GM19395 (cell line): ENCODE results near the gene KCTD13.
"Not testable (repeated sequence)": the region's sequence is repeated elsewhere in the genome, so short reads cannot be mapped to it uniquely, and the experiment has no call there.

Experiments used
- ATAC-seq: cut with Tn5 transposase; IDR thresholded peaks from one replicate; pipeline ENCODE4 v1.9.1; 2021; ENCODE audit warnings: mild to moderate bottlenecking, moderate library complexity; ENCODE audit not compliant: unreplicated experiment

The KCTD13 gene

GRCh38 chr16:29947897-29948296 is 21.9 kb upstream of the KCTD13 start:
- ATAC-seq = no peak

- ATAC-seq = no peak
These were observed 18.1 kb upstream of the KCTD13 start for GRCh38 chr16:29943846-29944799.

- ATAC-seq = no peak
These were observed 14.6 kb upstream of the KCTD13 start for GRCh38 chr16:29940656-29941055.

- ATAC-seq = not testable (repeated sequence)
These were observed 5.7 kb upstream of the KCTD13 start for GRCh38 chr16:29931750-29932149.

GRCh38 chr16:29927070-29927905 is 1.3 kb upstream of the KCTD13 start:
- no peak for ATAC-seq

- ATAC-seq = no peak
These were observed 656 bp upstream of the KCTD13 start for GRCh38 chr16:29926711-29927052.

- ATAC-seq = no peak
These were observed 795 bp downstream of the KCTD13 start for GRCh38 chr16:29925105-29925756.

GRCh38 chr16:29922986-29923501 is 3.0 kb downstream of the KCTD13 start:
- ATAC-seq = no peak

GRCh38 chr16:29922326-29922725 is 3.7 kb downstream of the KCTD13 start:
- no peak for ATAC-seq

- ATAC-seq = no peak
These were observed 5.0 kb downstream of the KCTD13 start for GRCh38 chr16:29921034-29921385.

GRCh38 chr16:29920288-29921033 is 5.6 kb downstream of the KCTD13 start:
- ATAC-seq = no peak

- no peak for ATAC-seq
These were observed 9.0 kb downstream of the KCTD13 start for GRCh38 chr16:29916979-29917378.

- no peak for ATAC-seq
These were observed 10.3 kb downstream of the KCTD13 start for GRCh38 chr16:29915590-29916247.

- ATAC-seq = no peak
These were observed 12.5 kb downstream of the KCTD13 start for GRCh38 chr16:29913514-29913913.

GRCh38 chr16:29912087-29912486 is 13.9 kb downstream of the KCTD13 start:
- ATAC-seq = no peak

GRCh38 chr16:29911676-29912010 is 14.4 kb downstream of the KCTD13 start:
- ATAC-seq = no peak

GRCh38 chr16:29910819-29911675 is 15.0 kb downstream of the KCTD13 start:
- ATAC-seq = no peak

GRCh38 chr16:29909851-29910250 is 16.2 kb downstream of the KCTD13 start:
- not testable (repeated sequence) for ATAC-seq

GRCh38 chr16:29909391-29909790 is 16.6 kb downstream of the KCTD13 start:
- ATAC-seq = no peak
